Heart left ventricle (tissue), 13 donors: ENCODE data around the gene EVA1C.

Experiments
- POLR2A ChIP-seq, 2 donors: fragments of 450-650 bp; IDR thresholded peaks; one replicate each; pipeline ENCODE4 v1.6.1; 2017; ENCODE audit warnings: antibody characterized with exemption in 2 of 2, mild to moderate bottlenecking in 2 of 2, moderate library complexity in 2 of 2
- TF ChIP-seq, protein P1 (sequence below), 12 donors: fragments of 200-600 bp; sonication (generic) in 4 of 12; IDR thresholded peaks; one replicate each; pipeline versions ENCODE4 v1.5.0 to v1.8.0; 2018 to 2022; ENCODE audit warnings: antibody characterized with exemption in 12 of 12, mild to moderate bottlenecking in 5 of 12
- donor health status: ischemic (EF 13 %, LVEDD 7.1; RV severe dilation, severe dysfunction).
- donor health status: DM: no; HTN: yes; CAD: no.
- donor health status: DM: no; HTN: no; CAD: no.
- donor health status: ischemic (EF 25% LVEDD 6.9; RV normal size, moderate dysfunction).
- donor health status: ischemic (EF 25% LVEDD 5.7; RV mildly dilated, moderate dysfunction).
- donor health status: ischemic (EF 35%, LVEDD 5.7; RV mildly dilated, moderate dysfunction).
- donor health status: nonischemic (EF 11% LVEDD 7.7; RV severe dilation, severe dysfunction).
- donor health status: DM: yes; HTN: yes; CAD: no.
- donor health status: PGD.
- donor health status: ischemic (EF 29% LVEDD 5.4; RV normal size, mild dysfunction).
- donor health status: nonischemic (EF 23%, LVEDD 6.1; RV moderate dilation, normal function).

DNA sequence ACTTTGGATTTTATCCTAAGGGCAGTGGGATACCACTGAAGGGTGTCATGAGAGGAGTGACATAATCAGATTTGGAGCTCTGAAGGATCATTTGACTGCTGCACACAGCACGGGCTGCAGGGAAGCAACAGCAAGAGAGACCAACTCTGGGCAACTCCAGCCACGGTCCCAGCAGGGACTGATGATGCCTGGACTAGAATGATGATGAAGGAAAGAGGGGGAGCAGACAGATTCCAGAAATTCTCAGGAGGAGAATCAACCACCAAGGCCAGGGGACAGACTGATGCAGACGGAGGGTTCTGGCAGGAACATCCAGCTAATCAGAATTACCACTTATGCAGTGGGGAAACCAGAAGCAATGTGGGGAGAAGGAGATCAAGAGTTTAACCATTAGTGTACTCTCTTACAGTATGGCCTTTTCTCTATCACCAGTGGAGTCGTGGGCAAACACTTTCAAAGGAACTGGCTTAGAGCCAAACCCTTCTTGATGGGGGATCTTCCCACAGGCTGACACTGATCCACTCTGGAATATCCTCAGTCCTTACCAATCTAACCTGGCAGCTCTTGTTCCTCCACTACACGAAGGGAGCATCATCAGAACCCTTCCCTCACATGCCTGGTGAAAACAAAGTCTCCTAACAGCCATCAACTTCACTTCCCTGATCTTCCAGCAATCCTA lies 23.0 kb upstream of the EVA1C start:
- TF ChIP-seq, protein P1, sequence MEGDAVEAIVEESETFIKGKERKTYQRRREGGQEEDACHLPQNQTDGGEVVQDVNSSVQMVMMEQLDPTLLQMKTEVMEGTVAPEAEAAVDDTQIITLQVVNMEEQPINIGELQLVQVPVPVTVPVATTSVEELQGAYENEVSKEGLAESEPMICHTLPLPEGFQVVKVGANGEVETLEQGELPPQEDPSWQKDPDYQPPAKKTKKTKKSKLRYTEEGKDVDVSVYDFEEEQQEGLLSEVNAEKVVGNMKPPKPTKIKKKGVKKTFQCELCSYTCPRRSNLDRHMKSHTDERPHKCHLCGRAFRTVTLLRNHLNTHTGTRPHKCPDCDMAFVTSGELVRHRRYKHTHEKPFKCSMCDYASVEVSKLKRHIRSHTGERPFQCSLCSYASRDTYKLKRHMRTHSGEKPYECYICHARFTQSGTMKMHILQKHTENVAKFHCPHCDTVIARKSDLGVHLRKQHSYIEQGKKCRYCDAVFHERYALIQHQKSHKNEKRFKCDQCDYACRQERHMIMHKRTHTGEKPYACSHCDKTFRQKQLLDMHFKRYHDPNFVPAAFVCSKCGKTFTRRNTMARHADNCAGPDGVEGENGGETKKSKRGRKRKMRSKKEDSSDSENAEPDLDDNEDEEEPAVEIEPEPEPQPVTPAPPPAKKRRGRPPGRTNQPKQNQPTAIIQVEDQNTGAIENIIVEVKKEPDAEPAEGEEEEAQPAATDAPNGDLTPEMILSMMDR (IDR thresholded peaks at IDR 0.05), result no peak
- TF ChIP-seq POLR2A (IDR thresholded peaks at IDR 0.05), result no peak
